NB4 (cell line): ENCODE results near the gene NXF1.

Experiments
- MYC ChIP-seq: IDR thresholded peaks from 2 replicates; pipeline ENCODE4 v1.6.1; 2011; ENCODE audit warnings: low read depth, low read length
- POLR2A ChIP-seq: IDR thresholded peaks from 2 replicates; pipeline ENCODE4 v1.6.1; 2011; ENCODE audit warnings: mild to moderate bottlenecking; ENCODE audit not compliant: insufficient read length; ENCODE audit errors: extremely low read depth
- TF ChIP-seq, protein P1 (sequence below): IDR thresholded peaks from one replicate; pipeline ENCODE4 v1.5.1; 2012; ENCODE audit warnings: low read depth, low read length
- TF ChIP-seq, protein P2 (sequence below): IDR thresholded peaks from 2 replicates; pipeline ENCODE4 v1.6.1; 2011; ENCODE audit warnings: low read depth, low read length

DNA sequence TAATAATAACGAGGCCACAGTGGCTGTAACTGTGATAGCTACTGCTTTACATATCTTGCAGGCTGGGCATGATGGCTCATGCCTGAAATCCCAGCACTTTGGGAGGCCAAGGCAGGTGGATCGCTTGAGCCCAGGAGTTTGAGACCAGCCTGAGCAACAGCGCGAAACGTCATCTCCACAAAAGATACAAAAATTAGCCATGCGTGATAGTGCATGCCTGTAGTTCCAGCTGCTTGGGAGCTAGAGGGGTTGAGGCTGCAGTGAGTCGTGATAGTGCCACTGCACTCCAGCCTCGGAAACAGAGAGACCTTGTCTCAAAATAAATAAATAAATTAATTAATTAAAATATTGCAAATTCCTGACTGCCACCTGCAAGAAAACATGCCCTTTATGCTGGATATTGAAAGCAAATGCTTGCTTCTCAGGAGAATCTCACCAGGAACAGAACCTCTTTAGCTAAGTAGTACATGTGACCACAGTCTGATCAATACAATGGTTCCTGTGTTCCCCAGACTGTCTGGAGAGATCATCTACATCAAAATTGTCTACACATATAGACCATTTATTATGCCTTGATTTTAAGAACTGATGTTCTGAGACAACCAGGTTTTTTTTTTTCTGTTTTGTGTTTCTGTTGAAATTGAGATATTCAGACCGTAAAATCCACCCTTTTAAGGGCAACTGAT, 57.6 kb downstream of the NXF1 start:
- TF ChIP-seq, protein P1, sequence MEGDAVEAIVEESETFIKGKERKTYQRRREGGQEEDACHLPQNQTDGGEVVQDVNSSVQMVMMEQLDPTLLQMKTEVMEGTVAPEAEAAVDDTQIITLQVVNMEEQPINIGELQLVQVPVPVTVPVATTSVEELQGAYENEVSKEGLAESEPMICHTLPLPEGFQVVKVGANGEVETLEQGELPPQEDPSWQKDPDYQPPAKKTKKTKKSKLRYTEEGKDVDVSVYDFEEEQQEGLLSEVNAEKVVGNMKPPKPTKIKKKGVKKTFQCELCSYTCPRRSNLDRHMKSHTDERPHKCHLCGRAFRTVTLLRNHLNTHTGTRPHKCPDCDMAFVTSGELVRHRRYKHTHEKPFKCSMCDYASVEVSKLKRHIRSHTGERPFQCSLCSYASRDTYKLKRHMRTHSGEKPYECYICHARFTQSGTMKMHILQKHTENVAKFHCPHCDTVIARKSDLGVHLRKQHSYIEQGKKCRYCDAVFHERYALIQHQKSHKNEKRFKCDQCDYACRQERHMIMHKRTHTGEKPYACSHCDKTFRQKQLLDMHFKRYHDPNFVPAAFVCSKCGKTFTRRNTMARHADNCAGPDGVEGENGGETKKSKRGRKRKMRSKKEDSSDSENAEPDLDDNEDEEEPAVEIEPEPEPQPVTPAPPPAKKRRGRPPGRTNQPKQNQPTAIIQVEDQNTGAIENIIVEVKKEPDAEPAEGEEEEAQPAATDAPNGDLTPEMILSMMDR, result no peak
- TF ChIP-seq POLR2A, result no peak
- no peak for TF ChIP-seq MYC
- TF ChIP-seq, protein P2, sequence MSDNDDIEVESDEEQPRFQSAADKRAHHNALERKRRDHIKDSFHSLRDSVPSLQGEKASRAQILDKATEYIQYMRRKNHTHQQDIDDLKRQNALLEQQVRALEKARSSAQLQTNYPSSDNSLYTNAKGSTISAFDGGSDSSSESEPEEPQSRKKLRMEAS, result no peak
